HG03378 (cell line): ENCODE measurements around the gene VSTM2A.

Experiments used
- ATAC-seq: cut with Tn5 transposase; IDR thresholded peaks from one replicate; pipeline ENCODE4 v1.9.1; 2021; ENCODE audit warnings: mild to moderate bottlenecking, moderate library complexity; ENCODE audit not compliant: unreplicated experiment

Gene VSTM2A

GRCh38 chr7:54615537-54615936 lies 73.4 kb downstream of the VSTM2A start:
- ATAC-seq: no peak
